HUES64 (cell line): ENCODE data around the gene ADCY5.

Experiments used
- H3K27ac ChIP-seq: 2 replicates; pipeline ENCODE4 v1.7.0; 2013; ENCODE audit warnings: low read depth, low read length, inconsistent platforms
- H3K27me3 ChIP-seq: 2 replicates; pipeline ENCODE4 v1.6.1; 2013; ENCODE audit warnings: mild to moderate bottlenecking, low read length; ENCODE audit not compliant: insufficient read depth
- H3K36me3 ChIP-seq: 2 replicates; pipeline ENCODE4 v1.6.1; 2013; ENCODE audit warnings: mild to moderate bottlenecking, low read length; ENCODE audit not compliant: insufficient read depth
- H3K4me1 ChIP-seq: 2 replicates; pipeline ENCODE4 v1.6.1; 2013; ENCODE audit warnings: mild to moderate bottlenecking, low read length, moderate library complexity; ENCODE audit not compliant: insufficient read depth
- H3K4me3 ChIP-seq: 2 replicates; pipeline ENCODE4 v1.5.1; 2013; ENCODE audit warnings: mild to moderate bottlenecking, low read length, moderate library complexity
- H3K9ac ChIP-seq: 2 replicates; pipeline ENCODE4 v1.6.1; 2013; ENCODE audit warnings: mild to moderate bottlenecking, low read depth, low read length
- H3K9me3 ChIP-seq: 2 replicates; pipeline ENCODE4 v1.6.1; 2013; ENCODE audit warnings: low read depth, low read length; ENCODE audit not compliant: insufficient read depth
- WGBS: fragments of 150-250, 120-280 bp; methylation state at CpG from one replicate; pipeline ENCODE4 v1.1.7; 2013; ENCODE audit warnings: missing lambda C conversion rate; 5-methylcytosine and 5-hydroxymethylcytosine counted together

The ADCY5 gene

DNA sequence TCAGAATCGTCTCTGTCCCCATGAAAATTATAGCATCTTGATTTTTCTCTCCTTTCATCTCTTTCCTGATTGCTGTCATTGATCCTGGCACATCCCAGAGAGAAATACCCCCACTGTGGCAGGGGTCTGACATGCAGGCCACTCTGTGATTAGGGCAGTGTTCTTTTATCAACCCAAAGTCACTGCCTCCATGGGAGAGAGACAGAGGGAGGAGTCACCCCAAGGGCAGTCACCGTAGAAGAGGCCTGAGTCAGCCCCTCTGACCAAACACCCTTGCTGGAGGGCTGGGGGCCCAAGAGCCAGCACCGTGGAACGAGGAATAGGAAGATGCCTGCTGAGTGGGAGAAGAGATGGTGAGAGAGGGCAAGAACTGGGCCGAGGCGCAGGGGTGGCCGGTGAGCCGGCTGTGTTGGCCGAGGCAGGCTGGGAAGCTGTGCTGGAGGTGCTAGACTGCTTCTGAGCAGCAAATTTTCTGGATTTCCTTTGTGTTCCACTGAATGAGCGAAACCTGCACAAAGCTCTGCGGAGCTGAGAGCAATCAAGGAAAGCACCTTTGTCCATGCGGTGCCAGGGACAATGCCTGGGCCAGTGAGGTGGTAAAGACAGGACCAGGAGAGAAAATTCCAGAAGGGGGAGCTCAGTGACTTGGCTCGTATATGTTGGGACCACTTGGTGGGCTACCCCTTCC, 103.8 kb downstream of the ADCY5 start:
- 61% methylated on average over 13 of the region's 13 CpGs for WGBS
- Histone ChIP-seq H3K27ac (no peak overlapping the region; the same call in 1 of the 2 replicates), H3K4me3 (no peak overlapping the region), H3K4me1 (peaks cover 12% of the 10 kb centered on the region), H3K9ac (no peak overlapping the region), H3K27me3 (no peaks in the 10 kb centered on the region), H3K36me3 (no peaks in the 10 kb centered on the region), H3K9me3 (no peaks in the 10 kb centered on the region)

DNA sequence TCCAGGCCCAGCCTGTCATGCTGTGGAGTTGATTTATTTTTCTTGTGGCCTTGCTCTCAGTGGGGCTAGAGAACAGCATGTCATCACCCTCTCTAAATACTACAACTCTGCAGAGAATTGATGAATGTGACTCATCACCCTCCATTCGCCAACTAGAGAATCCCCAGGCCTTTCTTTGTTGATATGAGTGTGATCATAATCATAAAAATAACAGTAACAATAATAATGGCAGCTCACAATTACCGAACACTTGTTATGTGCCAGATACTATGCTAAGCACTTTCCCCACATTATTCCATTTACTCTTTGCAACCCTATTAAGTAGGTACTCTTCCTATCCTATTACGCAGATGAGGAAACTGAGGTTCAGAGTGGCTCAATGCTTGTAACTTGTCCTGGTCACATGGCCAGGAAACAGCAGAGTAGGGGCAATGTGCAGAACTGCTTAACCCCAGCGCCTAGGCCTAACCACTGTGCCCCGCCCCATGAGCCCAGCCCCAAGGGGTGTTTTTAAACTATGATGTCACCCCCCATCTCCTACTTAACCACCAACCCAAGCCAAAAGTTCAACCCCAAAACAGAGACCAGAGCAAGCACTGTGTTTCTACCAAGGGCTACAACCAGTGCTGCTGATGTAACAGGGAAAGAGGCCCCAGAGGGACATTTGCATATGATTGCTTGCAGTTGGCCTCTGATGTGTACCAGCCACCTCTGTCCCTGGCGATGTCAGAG, 104.5 kb downstream of the ADCY5 start:
- H3K27me3 ChIP-seq: no peaks in the 10 kb centered on the region
- peaks cover 12% of the 10 kb centered on the region for H3K4me1 ChIP-seq
- no peak overlapping the region for H3K4me3 ChIP-seq
- WGBS: 70% methylated on average over 5 of the region's 6 CpGs
- H3K9ac ChIP-seq: no peak overlapping the region
- no peaks in the 10 kb centered on the region for H3K36me3 ChIP-seq
- no peaks in the 10 kb centered on the region for H3K9me3 ChIP-seq
- H3K27ac ChIP-seq: no peak overlapping the region

GRCh38 chr3:123343296-123344174, 105.4 kb downstream of the ADCY5 start:
- Histone ChIP-seq H3K36me3 (no peaks in the 10 kb centered on the region), H3K27me3 (no peaks in the 10 kb centered on the region), H3K27ac (no peak overlapping the region), H3K4me3 (no peak overlapping the region), H3K9me3 (no peaks in the 10 kb centered on the region), H3K4me1 (peaks cover 12% of the 10 kb centered on the region), H3K9ac (no peak overlapping the region)
- 80% methylated on average over 15 of the region's 15 CpGs for whole genome bisulfite sequencing

- Histone ChIP-seq H3K36me3 (no peaks in the 10 kb centered on the region), H3K9ac (no peak overlapping the region), H3K27me3 (no peaks in the 10 kb centered on the region), H3K27ac (no peak overlapping the region), H3K4me1 (peaks cover 12% of the 10 kb centered on the region), H3K4me3 (no peak overlapping the region), H3K9me3 (no peaks in the 10 kb centered on the region)
- WGBS: 93% methylated on average over 8 of the region's 8 CpGs
Observed at GRCh38 chr3:123342631-123343080, 106.2 kb downstream of the ADCY5 start.

DNA sequence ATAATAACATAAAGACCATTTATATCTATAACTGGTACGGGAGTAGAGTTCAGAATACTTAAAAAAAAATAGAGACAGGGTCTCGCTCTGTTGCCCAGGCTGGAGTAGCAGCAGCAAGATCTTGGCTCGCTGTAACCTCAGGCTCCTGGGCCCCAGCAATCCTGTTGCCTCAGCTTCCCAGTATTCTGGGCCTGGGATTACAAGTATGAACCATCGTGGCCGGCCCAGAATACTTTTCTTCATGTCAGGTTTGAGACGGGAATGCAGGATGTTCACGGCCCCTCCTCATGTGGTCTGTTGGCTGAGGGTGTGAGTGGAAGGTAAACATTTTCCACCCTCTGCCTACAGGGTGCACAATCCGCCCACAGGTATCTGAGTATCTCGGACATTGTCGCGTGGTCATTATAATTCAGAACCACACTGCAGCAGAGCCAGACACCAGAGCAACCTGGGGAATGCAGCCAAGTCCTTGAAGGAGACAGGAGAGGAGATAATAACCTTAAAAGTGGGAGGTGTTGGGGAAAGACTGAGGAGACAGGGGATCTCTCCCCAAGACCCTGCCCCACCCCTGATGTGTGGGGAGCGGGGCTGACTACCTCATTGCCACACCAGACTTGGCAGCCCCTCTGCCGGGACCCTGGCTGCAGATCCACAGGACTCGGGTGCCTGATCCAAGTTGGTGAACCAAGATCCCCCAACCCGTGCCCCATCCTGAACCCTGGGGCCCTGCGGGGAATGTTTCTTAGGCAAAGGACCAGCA, 106.8 kb downstream of the ADCY5 start:
- no peak overlapping the region for H3K4me3 ChIP-seq
- no peaks in the 10 kb centered on the region for H3K9me3 ChIP-seq
- H3K27ac ChIP-seq: no peak overlapping the region
- 92% methylated on average over 16 of the region's 16 CpGs for WGBS
- H3K4me1 ChIP-seq: peaks cover 12% of the 10 kb centered on the region
- H3K27me3 ChIP-seq: no peaks in the 10 kb centered on the region
- H3K9ac ChIP-seq: no peak overlapping the region
- no peaks in the 10 kb centered on the region for H3K36me3 ChIP-seq

DNA sequence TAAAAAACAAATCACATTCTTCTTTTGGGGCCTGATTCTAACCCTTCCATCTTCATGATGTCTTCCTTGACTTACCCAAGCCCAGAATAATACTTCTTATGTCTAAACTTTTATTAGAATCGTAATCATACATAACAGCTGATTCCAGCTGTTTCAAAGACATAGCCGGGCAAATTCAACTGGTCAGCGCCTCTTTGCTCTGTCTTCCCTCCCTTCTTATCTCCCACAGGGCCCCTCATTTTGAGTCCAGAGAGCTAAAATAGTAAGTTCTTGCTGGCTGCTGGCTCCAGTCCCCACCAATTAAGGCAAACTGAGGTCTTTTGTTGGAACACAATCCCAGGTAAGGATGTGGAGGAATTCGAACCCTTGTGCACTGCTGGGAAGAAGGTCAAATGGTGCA, 108.6 kb downstream of the ADCY5 start:
- peaks cover 12% of the 10 kb centered on the region for H3K4me1 ChIP-seq

GRCh38 chr3:123339302-123339701, 109.6 kb downstream of the ADCY5 start:
- WGBS: 89% methylated on average over 3 of the region's 3 CpGs
- H3K27ac ChIP-seq: no peak overlapping the region
- no peaks in the 10 kb centered on the region for H3K27me3 ChIP-seq
- H3K9me3 ChIP-seq: no peaks in the 10 kb centered on the region
- H3K9ac ChIP-seq: no peak overlapping the region
- H3K4me3 ChIP-seq: no peak overlapping the region
- peaks cover 2% of the 10 kb centered on the region for H3K4me1 ChIP-seq
- H3K36me3 ChIP-seq: no peaks in the 10 kb centered on the region

More for the DNA sequence above, 108.6 kb downstream of the ADCY5 start:
- Histone ChIP-seq H3K9me3 (no peaks in the 10 kb centered on the region), H3K27ac (no peak overlapping the region), H3K36me3 (no peaks in the 10 kb centered on the region), H3K4me3 (no peak overlapping the region), H3K27me3 (no peaks in the 10 kb centered on the region), H3K9ac (no peak overlapping the region)
- 92% methylated on average over 4 of the region's 4 CpGs for WGBS

- no peaks in the 10 kb centered on the region for H3K27me3 ChIP-seq
- no peaks in the 10 kb centered on the region for H3K9me3 ChIP-seq
- H3K4me3 ChIP-seq: no peak overlapping the region
- H3K9ac ChIP-seq: no peak overlapping the region
- no peaks in the 10 kb centered on the region for H3K36me3 ChIP-seq
- H3K27ac ChIP-seq: no peak overlapping the region
- 92% methylated on average over 5 of the region's 5 CpGs for WGBS
- no peaks in the 10 kb centered on the region for H3K4me1 ChIP-seq
Observed at GRCh38 chr3:123338620-123339061, 110.2 kb downstream of the ADCY5 start.

- Histone ChIP-seq H3K36me3 (no peaks in the 10 kb centered on the region), H3K9ac (no peak overlapping the region), H3K27me3 (no peaks in the 10 kb centered on the region), H3K4me3 (no peak overlapping the region), H3K27ac (no peak overlapping the region), H3K9me3 (no peaks in the 10 kb centered on the region), H3K4me1 (no peaks in the 10 kb centered on the region)
- WGBS: 91% methylated on average over 8 of the region's 8 CpGs
Observed at GRCh38 chr3:123337948-123338619, 110.8 kb downstream of the ADCY5 start.

DNA sequence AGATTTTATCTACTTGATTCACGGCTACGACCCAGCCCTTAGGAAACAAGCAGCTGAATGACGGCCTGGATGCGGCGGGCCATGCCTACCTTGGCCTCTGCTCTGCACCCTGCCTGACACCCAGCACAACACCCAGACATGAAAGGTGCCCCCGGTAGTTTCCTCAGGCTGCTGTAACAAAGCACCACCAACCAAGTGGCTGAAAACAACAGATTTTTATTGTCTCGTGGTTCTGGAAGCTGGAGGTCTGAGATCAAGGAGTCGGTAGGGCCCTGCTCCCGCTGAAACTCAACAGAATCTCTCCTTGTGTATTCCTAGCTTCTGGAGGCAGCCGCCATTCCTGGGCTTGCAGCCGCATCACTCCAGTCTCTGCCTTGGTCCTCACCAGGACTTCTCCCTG, 111.7 kb downstream of the ADCY5 start:
- H3K4me1 ChIP-seq: no peaks in the 10 kb centered on the region
- WGBS: 94% methylated on average over 11 of the region's 11 CpGs
- H3K9me3 ChIP-seq: no peaks in the 10 kb centered on the region
- no peak overlapping the region for H3K27ac ChIP-seq
- H3K36me3 ChIP-seq: no peaks in the 10 kb centered on the region
- no peak overlapping the region for H3K9ac ChIP-seq
- no peak overlapping the region for H3K4me3 ChIP-seq
- H3K27me3 ChIP-seq: no peaks in the 10 kb centered on the region
